ENCODE measurements around the gene PRKN.
A peak's percentile ranks its signal among the peaks of the same experiment; 100 is the strongest.

PRKN gene

GRCh38 chr6:162435071-162435470 is 292.5 kb downstream of the PRKN start:
- TF ChIP-seq, protein P1, sequence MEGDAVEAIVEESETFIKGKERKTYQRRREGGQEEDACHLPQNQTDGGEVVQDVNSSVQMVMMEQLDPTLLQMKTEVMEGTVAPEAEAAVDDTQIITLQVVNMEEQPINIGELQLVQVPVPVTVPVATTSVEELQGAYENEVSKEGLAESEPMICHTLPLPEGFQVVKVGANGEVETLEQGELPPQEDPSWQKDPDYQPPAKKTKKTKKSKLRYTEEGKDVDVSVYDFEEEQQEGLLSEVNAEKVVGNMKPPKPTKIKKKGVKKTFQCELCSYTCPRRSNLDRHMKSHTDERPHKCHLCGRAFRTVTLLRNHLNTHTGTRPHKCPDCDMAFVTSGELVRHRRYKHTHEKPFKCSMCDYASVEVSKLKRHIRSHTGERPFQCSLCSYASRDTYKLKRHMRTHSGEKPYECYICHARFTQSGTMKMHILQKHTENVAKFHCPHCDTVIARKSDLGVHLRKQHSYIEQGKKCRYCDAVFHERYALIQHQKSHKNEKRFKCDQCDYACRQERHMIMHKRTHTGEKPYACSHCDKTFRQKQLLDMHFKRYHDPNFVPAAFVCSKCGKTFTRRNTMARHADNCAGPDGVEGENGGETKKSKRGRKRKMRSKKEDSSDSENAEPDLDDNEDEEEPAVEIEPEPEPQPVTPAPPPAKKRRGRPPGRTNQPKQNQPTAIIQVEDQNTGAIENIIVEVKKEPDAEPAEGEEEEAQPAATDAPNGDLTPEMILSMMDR (IDR thresholded peaks at IDR 0.05; ENCODE audit: low read depth, low read length) = no peak
- no peak for DNase-seq (ENCODE audit: extremely low read depth, low read depth)

GRCh38 chr6:162421004-162421403 is 306.6 kb downstream of the PRKN start:
- TF ChIP-seq, protein P1 (IDR thresholded peaks at IDR 0.05; ENCODE audit: low read depth, low read length) = no peak

DNA sequence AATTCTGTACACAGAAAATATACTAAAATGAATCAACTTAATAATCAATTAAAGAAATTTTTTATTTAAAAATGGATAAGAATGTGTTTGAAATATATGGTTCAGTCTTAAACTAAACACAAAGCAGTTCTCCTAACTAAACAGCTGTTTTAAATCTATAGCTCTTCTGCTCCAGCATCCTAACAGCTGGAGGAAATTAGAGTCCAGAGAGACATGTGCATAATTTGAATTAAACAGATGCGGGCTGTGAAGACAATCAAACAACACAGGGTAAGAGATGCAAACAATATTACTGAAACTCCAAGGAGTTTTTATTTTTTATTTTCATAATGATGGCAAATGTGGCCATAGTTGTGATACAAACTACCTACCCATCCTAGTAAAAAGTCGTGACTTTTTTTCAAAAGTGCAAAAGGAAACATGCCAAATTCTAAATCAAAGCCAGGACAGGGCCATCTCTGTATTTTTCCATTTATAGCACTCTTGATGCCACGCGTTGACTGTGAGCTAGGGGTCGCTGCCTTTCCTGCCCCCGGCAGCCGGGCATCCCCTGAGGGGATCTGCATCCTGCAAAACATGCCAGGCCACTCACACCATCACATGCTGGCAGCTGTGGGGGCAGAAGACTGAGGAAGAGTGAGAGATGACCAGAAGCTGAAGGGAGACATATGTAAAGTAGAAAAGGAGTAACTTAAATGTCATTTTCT is 310.6 kb downstream of the PRKN start:
- TF ChIP-seq, protein P1 (IDR thresholded peaks at IDR 0.05; ENCODE audit: low read depth, low read length) = peak; percentile 28
- no peak for DNase-seq (ENCODE audit: extremely low read depth, low read depth)

More at GRCh38 chr6:162421004-162421403, 306.6 kb downstream of the PRKN start:
- DNase-seq (ENCODE audit: extremely low read depth, low read depth) = no peak

- TF ChIP-seq, protein P1 (IDR thresholded peaks at IDR 0.05; ENCODE audit: low read depth, low read length) = no peak
- DNase-seq (ENCODE audit: extremely low read depth, low read depth) = no peak
Observed at GRCh38 chr6:162416307-162416706, 311.3 kb downstream of the PRKN start.

GRCh38 chr6:162409741-162410691 is 317.6 kb downstream of the PRKN start:
- no peak for DNase-seq (ENCODE audit: extremely low read depth, low read depth)
- TF ChIP-seq, protein P1 (IDR thresholded peaks at IDR 0.05; ENCODE audit: low read depth, low read length) = no peak

DNA sequence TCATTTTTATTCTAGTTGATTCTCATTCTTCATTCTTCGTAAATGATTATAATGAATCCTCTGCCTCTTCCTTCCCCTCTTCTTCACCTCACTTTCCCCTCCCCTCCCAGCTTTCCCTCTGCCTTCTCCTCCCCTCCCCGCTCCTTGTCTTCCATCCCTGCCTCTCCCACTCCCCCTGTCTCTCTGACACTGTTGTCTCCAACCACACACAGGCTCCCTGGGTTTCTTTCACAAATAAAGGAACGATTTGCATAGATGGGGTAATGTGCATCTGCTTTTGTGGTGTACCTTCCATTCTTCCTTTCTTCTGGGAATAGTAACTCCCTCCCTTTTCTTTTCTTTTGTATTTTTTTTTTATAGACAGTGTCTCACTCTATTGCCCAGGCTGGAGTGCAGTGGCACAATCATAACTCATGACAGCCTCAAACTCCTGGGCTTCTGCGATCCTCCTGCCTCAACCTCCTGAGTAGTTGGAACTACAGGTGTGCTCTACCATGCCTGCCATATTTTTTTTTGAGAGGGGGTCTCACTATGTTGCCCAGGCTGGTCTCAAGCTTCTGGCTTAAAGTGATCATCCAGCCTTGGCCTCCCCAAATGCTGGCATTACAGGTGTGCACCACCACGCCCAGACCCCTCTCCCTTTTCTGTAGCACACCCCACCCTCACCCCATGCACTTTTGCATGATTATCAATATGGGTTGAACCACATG is 318.6 kb downstream of the PRKN start:
- no peak for DNase-seq (ENCODE audit: extremely low read depth, low read depth)
- TF ChIP-seq, protein P1 (IDR thresholded peaks at IDR 0.05; ENCODE audit: low read depth, low read length) = no peak

Data from AG09319 (cell line).